NCI-H82 treated with DMSO at 0.1 percent for 48 hours (cell line): ENCODE results near the gene APOC4.
"Not testable (repeated sequence)": the region's sequence is repeated elsewhere in the genome, so short reads cannot be mapped to it uniquely, and the experiment has no call there.

Source experiments
- DNase-seq: peaks from one replicate; lab custom pipeline; 2025; ENCODE audit not compliant: unreplicated experiment; lab: John Stamatoyannopoulos, UW

The APOC4 gene

GRCh38 chr19:44942067-44942571 is at the start of gene APOC4:
Gene APOC4 (plus strand): TSS chr19:44942237. CDS start chr19:44942278, 41 bp downstream.
- DNase-seq = no peak

- no peak for DNase-seq
Observed at GRCh38 chr19:44892932-44893331, 49.1 kb upstream of the APOC4 start.

- DNase-seq = no peak
Observed at GRCh38 chr19:44893332-44894051, 48.5 kb upstream of the APOC4 start.

- DNase-seq = no peak
Observed at GRCh38 chr19:44894052-44894400, 48.0 kb upstream of the APOC4 start.

GRCh38 chr19:44894946-44895345 is 47.1 kb upstream of the APOC4 start:
- DNase-seq = no peak

GRCh38 chr19:44897835-44898234 is 44.2 kb upstream of the APOC4 start:
- DNase-seq = no peak

GRCh38 chr19:44900328-44901244 is 41.5 kb upstream of the APOC4 start:
- no peak for DNase-seq

- DNase-seq = no peak
Observed at GRCh38 chr19:44903216-44903601, 38.8 kb upstream of the APOC4 start.

GRCh38 chr19:44903602-44904425 is 38.2 kb upstream of the APOC4 start:
- peak; percentile 8 for DNase-seq

- no peak for DNase-seq
Observed at GRCh38 chr19:44904426-44904994, 37.5 kb upstream of the APOC4 start.

GRCh38 chr19:44905437-44906160 is 36.4 kb upstream of the APOC4 start, which contains the start of gene APOE:
Gene APOE (plus strand): TSS chr19:44905796. CDS start chr19:44906625, 829 bp downstream.
- no peak for DNase-seq

- no peak for DNase-seq
Observed at GRCh38 chr19:44907613-44908012, 34.4 kb upstream of the APOC4 start.

- no peak for DNase-seq
Observed at GRCh38 chr19:44908074-44908835, 33.8 kb upstream of the APOC4 start.

GRCh38 chr19:44908836-44909261 is 33.2 kb upstream of the APOC4 start:
- no peak for DNase-seq

- DNase-seq = no peak
Observed at GRCh38 chr19:44909775-44910174, 32.3 kb upstream of the APOC4 start.

GRCh38 chr19:44911896-44912295 is 30.1 kb upstream of the APOC4 start:
- not testable (repeated sequence) for DNase-seq

GRCh38 chr19:44912854-44913253 is 29.2 kb upstream of the APOC4 start:
- DNase-seq = no peak

- not testable (repeated sequence) for DNase-seq
Observed at GRCh38 chr19:44913512-44914432, 28.3 kb upstream of the APOC4 start.
